GM12872 (cell line): ENCODE data around the gene CNN2.

Experiments
- CTCF ChIP-seq: IDR thresholded peaks from 3 replicates; pipeline ENCODE4 v1.5.1; 2011; ENCODE audit warnings: low read depth, mild to moderate bottlenecking, low read length, moderate library complexity; ENCODE audit not compliant: insufficient read depth

The CNN2 gene

GRCh38 chr19:991932-992669, 34.3 kb upstream of the CNN2 start:
- no peak for TF ChIP-seq CTCF

GRCh38 chr19:992670-993055, 33.7 kb upstream of the CNN2 start:
- no peak for TF ChIP-seq CTCF

- no peak for TF ChIP-seq CTCF
Measured at GRCh38 chr19:993361-993830, 33.0 kb upstream of the CNN2 start.

GRCh38 chr19:993831-994393, 32.5 kb upstream of the CNN2 start:
- no peak for TF ChIP-seq CTCF

GRCh38 chr19:994516-994915, 31.9 kb upstream of the CNN2 start:
- no peak for TF ChIP-seq CTCF

GRCh38 chr19:995051-995827, 31.2 kb upstream of the CNN2 start:
- TF ChIP-seq CTCF = no peak

GRCh38 chr19:996051-996838, 30.2 kb upstream of the CNN2 start:
- no peak for TF ChIP-seq CTCF
